ENCODE data around the gene LSG1.
A peak's percentile ranks its signal among the peaks of the same experiment; 100 is the strongest.

Gene LSG1

DNA sequence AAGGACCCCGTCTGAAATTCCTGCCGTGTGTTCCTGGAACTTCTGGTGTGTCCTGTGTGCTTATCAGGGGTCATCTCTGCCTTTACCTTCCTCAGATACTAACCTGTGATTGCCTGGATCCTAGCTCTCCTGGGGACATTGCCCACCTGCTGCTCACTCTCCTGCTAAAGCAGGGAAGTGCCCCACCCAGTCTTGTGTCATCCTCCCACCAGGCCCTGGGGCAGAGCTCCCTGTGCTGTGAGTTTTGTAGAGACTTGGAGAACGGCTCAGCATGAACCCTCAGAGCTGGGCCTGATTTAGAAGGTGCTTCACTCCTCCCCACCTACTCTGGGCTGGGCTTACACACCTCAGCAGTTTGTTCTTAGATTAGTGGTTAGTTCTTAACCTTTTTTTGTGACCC lies 34.9 kb downstream of the LSG1 start:
- H3K9ac ChIP-seq (ENCODE audit: low read length), result no peak overlapping the region
- H3K4me3 ChIP-seq (ENCODE audit: insufficient read depth in 1 of 2, low read depth in 1 of 2, low read length in 2 of 2), result no peak overlapping the region
- H3K14ac ChIP-seq (ENCODE audit: low read length in 2 of 2), result no peak overlapping the region
- H2AFZ ChIP-seq (ENCODE audit: low read depth, low read length), result no peak overlapping the region
- no peak overlapping the region for H3K4me2 ChIP-seq (ENCODE audit: low read length, poor library complexity, severe bottlenecking)
- H3K18ac ChIP-seq (ENCODE audit: low read depth in 1 of 2, low read length in 2 of 2), result no peak overlapping the region
- peaks cover 7% of the 10 kb centered on the region for H3K79me1 ChIP-seq (replicated peaks; ENCODE audit: low read length, poor library complexity, severe bottlenecking)
- H2BK12ac ChIP-seq (ENCODE audit: low read length in 2 of 2), result no peak overlapping the region
- H3K27me3 ChIP-seq (ENCODE audit: control insufficient read depth in 1 of 2, insufficient read depth in 1 of 2, low read length in 2 of 2), result no peaks in the 10 kb centered on the region
- H4K8ac ChIP-seq (ENCODE audit: low read length), result no peak overlapping the region
- no peak for DNase-seq
- no peak overlapping the region for H3K27ac ChIP-seq (ENCODE audit: low read length, poor library complexity, severe bottlenecking)
- peaks cover 15 to 29% of the 10 kb centered on the region in 2 experiments for H3K36me3 ChIP-seq (ENCODE audit: control insufficient read depth in 1 of 2, insufficient read depth in 2 of 2, low read depth in 1 of 2, low read length in 2 of 2)
- no peak overlapping the region for H3K4ac ChIP-seq (ENCODE audit: low read depth in 1 of 2, low read length in 2 of 2)
- WGBS, result 79% methylated on average over 2 of the region's 3 CpGs
- no peak overlapping the region for H2AK5ac ChIP-seq (ENCODE audit: low read length, severe bottlenecking)
- peaks cover 11% of the 10 kb centered on the region for H3K4me1 ChIP-seq (ENCODE audit: control insufficient read depth, insufficient read depth, low read depth, low read length)
- H4K91ac ChIP-seq (ENCODE audit: low read length), result no peak overlapping the region
- no peaks in the 10 kb centered on the region for H3K9me3 ChIP-seq (ENCODE audit: control insufficient read depth, low read length)
- peak overlapping the region; percentile 58 for H2BK15ac ChIP-seq (ENCODE audit: low read depth, poor library complexity, severe bottlenecking)
- H2BK5ac ChIP-seq (ENCODE audit: low read depth, low read length, poor library complexity, severe bottlenecking), result no peak overlapping the region
- H2BK120ac ChIP-seq (ENCODE audit: low read depth, low read length), result no peak overlapping the region
- peak overlapping the region in 1 of 2 experiments; percentile 34 for H3K23ac ChIP-seq (ENCODE audit: low read length in 2 of 2)

- peaks cover 14 to 27% of the 10 kb centered on the region in 2 experiments for H3K36me3 ChIP-seq (ENCODE audit: control insufficient read depth in 1 of 2, insufficient read depth in 2 of 2, low read depth in 1 of 2, low read length in 2 of 2)
- H4K8ac ChIP-seq (ENCODE audit: low read length), result peak within 1 kb of the TSS; percentile 92
- peak; percentile 86 for DNase-seq
- H4K91ac ChIP-seq (ENCODE audit: low read length), result peak within 1 kb of the TSS; percentile 93
- peak within 1 kb of the TSS in 1 of 2 experiments; percentile 95 for H3K23ac ChIP-seq (ENCODE audit: low read length in 2 of 2)
- H2AFZ ChIP-seq (ENCODE audit: low read depth, low read length), result peak within 1 kb of the TSS; percentile 96
- H3K79me1 ChIP-seq (replicated peaks; ENCODE audit: low read length, poor library complexity, severe bottlenecking), result peaks cover 14% of the 10 kb centered on the region
- no peak within 1 kb of the TSS for H2AK5ac ChIP-seq (ENCODE audit: low read length, severe bottlenecking)
- no peaks in the 10 kb centered on the region for H3K9me3 ChIP-seq (ENCODE audit: control insufficient read depth, low read length)
- H3K14ac ChIP-seq (ENCODE audit: low read length in 2 of 2), result peak within 1 kb of the TSS; percentile 17 to 99
- peak within 1 kb of the TSS; percentile 95 to 97 for H3K4ac ChIP-seq (ENCODE audit: low read depth in 1 of 2, low read length in 2 of 2)
- peak within 1 kb of the TSS; percentile 93 for H2BK15ac ChIP-seq (ENCODE audit: low read depth, poor library complexity, severe bottlenecking)
- peak within 1 kb of the TSS; percentile 81 to 90 for H3K4me3 ChIP-seq (ENCODE audit: insufficient read depth in 1 of 2, low read depth in 1 of 2, low read length in 2 of 2)
- H3K27me3 ChIP-seq (ENCODE audit: control insufficient read depth in 1 of 2, insufficient read depth in 1 of 2, low read length in 2 of 2), result no peaks in the 10 kb centered on the region
- H2BK12ac ChIP-seq (ENCODE audit: low read length in 2 of 2), result peak within 1 kb of the TSS in 1 of 2 experiments; percentile 86
- 1% methylated on average over 31 of the region's 66 CpGs for WGBS
- H3K4me1 ChIP-seq (ENCODE audit: control insufficient read depth, insufficient read depth, low read depth, low read length), result peaks cover 4% of the 10 kb centered on the region
- H3K27ac ChIP-seq (ENCODE audit: low read length, poor library complexity, severe bottlenecking), result peak within 1 kb of the TSS; percentile 76
- H3K18ac ChIP-seq (ENCODE audit: low read depth in 1 of 2, low read length in 2 of 2), result peak within 1 kb of the TSS; percentile 97 to 99
- H2BK120ac ChIP-seq (ENCODE audit: low read depth, low read length), result peak within 1 kb of the TSS; percentile 23
- peak within 1 kb of the TSS; percentile 94 for H3K4me2 ChIP-seq (ENCODE audit: low read length, poor library complexity, severe bottlenecking)
- no peak within 1 kb of the TSS for H2BK5ac ChIP-seq (ENCODE audit: low read depth, low read length, poor library complexity, severe bottlenecking)
- H3K9ac ChIP-seq (ENCODE audit: low read length), result peak within 1 kb of the TSS; percentile 85
Observed at GRCh38 chr3:194633349-194634004, 38.5 kb downstream of the LSG1 start, which contains the start of gene TMEM44. Gene TMEM44, minus strand, starts transcription at chr3:194633419. Its CDS starts 204 bp downstream, at chr3:194633215.

DNA sequence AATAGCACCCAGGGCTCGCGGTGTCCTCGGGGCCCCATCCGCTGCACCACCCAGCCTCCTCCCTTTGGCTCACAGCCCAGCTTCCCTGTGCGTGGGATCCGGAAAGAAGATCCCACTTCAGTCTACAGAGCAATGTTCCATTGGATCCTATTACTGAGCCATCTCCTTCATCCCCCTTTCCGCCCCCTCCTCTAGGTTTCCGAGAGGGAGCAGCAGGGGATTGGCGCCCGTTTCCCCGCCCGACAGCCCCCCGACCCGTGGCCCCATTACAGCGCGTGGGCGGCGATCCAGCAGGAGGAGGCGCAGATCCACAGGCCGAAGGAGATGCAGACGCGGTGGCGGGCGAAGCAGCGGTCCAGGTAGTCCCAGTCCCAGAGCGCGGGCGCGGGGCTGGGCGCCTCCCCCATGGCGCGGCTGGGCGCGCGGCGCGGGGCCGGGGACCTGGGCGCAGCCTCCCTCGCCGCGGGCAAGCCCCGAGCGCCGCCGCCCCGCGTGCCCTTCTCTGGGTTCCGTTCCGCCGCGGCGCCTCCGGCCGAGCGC lies 39.1 kb downstream of the LSG1 start:
- Histone ChIP-seq H3K36me3 (ENCODE audit: control insufficient read depth in 1 of 2, insufficient read depth in 2 of 2, low read depth in 1 of 2, low read length in 2 of 2) (peaks cover 20 to 33% of the 10 kb centered on the region in 2 experiments), H2BK120ac (ENCODE audit: low read depth, low read length) (peak overlapping the region; percentile 23), H3K4me1 (ENCODE audit: control insufficient read depth, insufficient read depth, low read depth, low read length) (peaks cover 4% of the 10 kb centered on the region), H2BK5ac (ENCODE audit: low read depth, low read length, poor library complexity, severe bottlenecking) (no peak overlapping the region), H3K27ac (ENCODE audit: low read length, poor library complexity, severe bottlenecking) (no peak overlapping the region), H3K79me1 (replicated peaks; ENCODE audit: low read length, poor library complexity, severe bottlenecking) (peaks cover 19% of the 10 kb centered on the region), H2BK12ac (ENCODE audit: low read length in 2 of 2) (peak overlapping the region in 1 of 2 experiments; percentile 86), H3K4me2 (ENCODE audit: low read length, poor library complexity, severe bottlenecking) (peak overlapping the region; percentile 94), H3K18ac (ENCODE audit: low read depth in 1 of 2, low read length in 2 of 2) (peak overlapping the region; percentile 97 to 99), H3K4ac (ENCODE audit: low read depth in 1 of 2, low read length in 2 of 2) (peak overlapping the region; percentile 95 to 97), H3K14ac (ENCODE audit: low read length in 2 of 2) (peak overlapping the region; percentile 17 to 99), H3K23ac (ENCODE audit: low read length in 2 of 2) (peak overlapping the region in 1 of 2 experiments; percentile 95), H2AFZ (ENCODE audit: low read depth, low read length) (peak overlapping the region; percentile 96), H3K9me3 (ENCODE audit: control insufficient read depth, low read length) (no peaks in the 10 kb centered on the region), H4K8ac (ENCODE audit: low read length) (peak overlapping the region; percentile 90), H2BK15ac (ENCODE audit: low read depth, poor library complexity, severe bottlenecking) (peak overlapping the region; percentile 93), H2AK5ac (ENCODE audit: low read length, severe bottlenecking) (no peak overlapping the region), H3K9ac (ENCODE audit: low read length) (peak overlapping the region; percentile 85), H3K27me3 (ENCODE audit: control insufficient read depth in 1 of 2, insufficient read depth in 1 of 2, low read length in 2 of 2) (no peaks in the 10 kb centered on the region), H3K4me3 (ENCODE audit: insufficient read depth in 1 of 2, low read depth in 1 of 2, low read length in 2 of 2) (peak overlapping the region; percentile 81 to 90), H4K91ac (ENCODE audit: low read length) (peak overlapping the region; percentile 93)
- WGBS, result 3% methylated on average over 27 of the region's 56 CpGs
- peak; percentile 42 for DNase-seq

GRCh38 chr3:194632226-194632808 lies 39.7 kb downstream of the LSG1 start:
- Histone ChIP-seq H2AFZ (ENCODE audit: low read depth, low read length) (peak overlapping the region; percentile 96), H2BK12ac (ENCODE audit: low read length in 2 of 2) (peak overlapping the region in 1 of 2 experiments; percentile 86), H3K4me2 (ENCODE audit: low read length, poor library complexity, severe bottlenecking) (peak overlapping the region; percentile 94), H3K4me1 (ENCODE audit: control insufficient read depth, insufficient read depth, low read depth, low read length) (peaks cover 4% of the 10 kb centered on the region), H3K18ac (ENCODE audit: low read depth in 1 of 2, low read length in 2 of 2) (peak overlapping the region in 1 of 2 experiments; percentile 99), H3K27me3 (ENCODE audit: control insufficient read depth in 1 of 2, insufficient read depth in 1 of 2, low read length in 2 of 2) (no peaks in the 10 kb centered on the region), H3K14ac (ENCODE audit: low read length in 2 of 2) (peak overlapping the region in 1 of 2 experiments; percentile 99), H3K23ac (ENCODE audit: low read length in 2 of 2) (no peak overlapping the region), H3K9me3 (ENCODE audit: control insufficient read depth, low read length) (no peaks in the 10 kb centered on the region), H3K36me3 (ENCODE audit: control insufficient read depth in 1 of 2, insufficient read depth in 2 of 2, low read depth in 1 of 2, low read length in 2 of 2) (peaks cover 23 to 33% of the 10 kb centered on the region in 2 experiments), H3K79me1 (replicated peaks; ENCODE audit: low read length, poor library complexity, severe bottlenecking) (peaks cover 19% of the 10 kb centered on the region), H2BK120ac (ENCODE audit: low read depth, low read length) (no peak overlapping the region), H3K4me3 (ENCODE audit: insufficient read depth in 1 of 2, low read depth in 1 of 2, low read length in 2 of 2) (peak overlapping the region; percentile 81 to 90), H2BK5ac (ENCODE audit: low read depth, low read length, poor library complexity, severe bottlenecking) (no peak overlapping the region), H3K9ac (ENCODE audit: low read length) (peak overlapping the region; percentile 85), H4K91ac (ENCODE audit: low read length) (no peak overlapping the region), H2AK5ac (ENCODE audit: low read length, severe bottlenecking) (no peak overlapping the region), H3K4ac (ENCODE audit: low read depth in 1 of 2, low read length in 2 of 2) (peak overlapping the region; percentile 95 to 97), H4K8ac (ENCODE audit: low read length) (peak overlapping the region; percentile 90), H2BK15ac (ENCODE audit: low read depth, poor library complexity, severe bottlenecking) (no peak overlapping the region), H3K27ac (ENCODE audit: low read length, poor library complexity, severe bottlenecking) (no peak overlapping the region)
- no peak for DNase-seq
- 81% methylated on average over 11 of the region's 11 CpGs for WGBS
